NB4 (cell line): ENCODE measurements around the gene PCGF5.

Experiments used
- DNase-seq: peaks from one replicate; pipeline ENCODE4 v3.0.0; 2010; ENCODE audit warnings: low read depth
- H3K4me3 ChIP-seq: one replicate; pipeline ENCODE4 v1.5.1; 2011; ENCODE audit warnings: mild to moderate bottlenecking, low read depth, low read length, moderate library complexity
- CTCF ChIP-seq: IDR thresholded peaks from one replicate; pipeline ENCODE4 v1.5.1; 2012; ENCODE audit warnings: low read depth, low read length
- MAX ChIP-seq: IDR thresholded peaks from 2 replicates; pipeline ENCODE4 v1.6.1; 2011; ENCODE audit warnings: low read depth, low read length
- MYC ChIP-seq: IDR thresholded peaks from 2 replicates; pipeline ENCODE4 v1.6.1; 2011; ENCODE audit warnings: low read depth, low read length
- POLR2A ChIP-seq: IDR thresholded peaks from 2 replicates; pipeline ENCODE4 v1.6.1; 2011; ENCODE audit warnings: mild to moderate bottlenecking; ENCODE audit not compliant: insufficient read length; ENCODE audit errors: extremely low read depth

Gene PCGF5

GRCh38 chr10:91188889-91189288, 31.6 kb upstream of the PCGF5 start:
- H3K4me3 ChIP-seq = no peak overlapping the region
- TF ChIP-seq POLR2A (no peak), MYC (no peak), MAX (no peak), CTCF (no peak)
- no peak for DNase-seq

GRCh38 chr10:91190388-91190870, 30.0 kb upstream of the PCGF5 start:
- TF ChIP-seq MYC (no peak), MAX (no peak), POLR2A (no peak), CTCF (no peak)
- no peak for DNase-seq
- no peak overlapping the region for H3K4me3 ChIP-seq

GRCh38 chr10:91190876-91191583, 29.4 kb upstream of the PCGF5 start:
- DNase-seq = no peak
- TF ChIP-seq MAX (no peak), POLR2A (no peak), MYC (no peak)
- no peak overlapping the region for H3K4me3 ChIP-seq

GRCh38 chr10:91191584-91191919, 28.9 kb upstream of the PCGF5 start:
- no peak for TF ChIP-seq CTCF
- no peak for TF ChIP-seq MAX
- no peak for TF ChIP-seq POLR2A
- no peak for TF ChIP-seq MYC
- DNase-seq = no peak
- no peak overlapping the region for H3K4me3 ChIP-seq

- H3K4me3 ChIP-seq = no peak overlapping the region
- no peak for DNase-seq
- TF ChIP-seq MAX = no peak
- no peak for TF ChIP-seq CTCF
- no peak for TF ChIP-seq MYC
- TF ChIP-seq POLR2A = no peak
These were observed 25.8 kb upstream of the PCGF5 start for GRCh38 chr10:91194497-91195179.
